ENCODE measurements around the gene SLC25A25.

The SLC25A25 gene

DNA sequence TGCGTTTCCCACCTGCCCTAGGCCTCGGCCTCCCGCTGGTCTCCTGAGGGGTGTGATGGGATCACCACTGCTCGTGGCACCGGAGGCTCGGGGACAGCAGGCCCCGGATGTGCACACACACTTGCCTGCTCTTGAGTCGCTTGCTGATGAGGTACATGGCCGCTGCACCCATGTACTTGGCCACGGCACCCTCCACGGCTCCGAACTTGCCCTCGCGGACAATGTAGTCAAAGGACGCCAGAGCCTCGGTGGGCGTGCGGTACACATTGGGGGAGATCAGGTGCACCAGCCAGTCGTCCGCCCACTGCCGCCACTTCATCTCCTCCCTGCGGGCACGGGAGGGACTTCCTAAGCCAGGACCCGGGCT lies 54.8 kb downstream of the SLC25A25 start:
- TF ChIP-seq CTCF (IDR thresholded peaks at IDR 0.05; ENCODE audit: low read length, missing control alignments) = no peak
- H3K4me3 ChIP-seq (replicated peaks; ENCODE audit: low read depth, low read length) = no peak overlapping the region
- no peak for DNase-seq (ENCODE audit: low read depth)

DNA sequence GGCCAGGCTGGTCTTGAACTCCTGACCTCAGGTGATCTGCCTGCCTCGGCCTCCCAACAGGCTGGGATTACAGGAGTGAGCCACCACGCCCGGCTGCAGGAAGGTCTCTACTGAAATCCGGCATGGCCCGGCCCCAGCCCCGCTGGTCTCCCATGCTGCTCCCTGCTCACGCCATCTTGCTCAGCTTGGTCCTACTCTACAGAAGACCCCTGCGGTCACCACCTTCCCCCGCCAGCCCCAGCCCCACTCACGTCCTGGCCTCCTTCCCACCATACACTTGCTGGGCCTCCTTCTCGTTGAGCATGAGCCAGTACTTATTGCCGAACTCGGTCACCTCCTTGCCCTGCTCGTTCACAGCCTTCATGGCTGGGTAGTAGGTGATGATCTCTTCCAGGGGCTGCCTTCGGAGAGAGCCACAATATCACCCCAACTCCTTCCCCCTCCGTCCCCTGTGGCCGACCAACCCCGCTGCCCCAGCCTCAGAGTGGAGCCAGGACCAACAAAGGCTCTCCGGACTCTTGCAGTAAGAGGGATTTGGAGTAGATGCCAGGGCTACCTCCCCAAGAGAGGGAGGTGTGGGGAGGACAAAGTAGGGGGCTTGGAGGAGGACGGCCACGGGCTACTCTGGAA lies 55.5 kb downstream of the SLC25A25 start:
- H3K4me3 ChIP-seq (replicated peaks; ENCODE audit: low read depth, low read length) = no peak overlapping the region
- no peak for DNase-seq (ENCODE audit: low read depth)
- no peak for TF ChIP-seq CTCF (IDR thresholded peaks at IDR 0.05; ENCODE audit: low read length, missing control alignments)

GRCh38 chr9:128124451-128124850 lies 56.4 kb downstream of the SLC25A25 start:
- H3K4me3 ChIP-seq (replicated peaks; ENCODE audit: low read depth, low read length) = no peak overlapping the region
- no peak for DNase-seq (ENCODE audit: low read depth)
- no peak for TF ChIP-seq CTCF (IDR thresholded peaks at IDR 0.05; ENCODE audit: low read length, missing control alignments)

DNA sequence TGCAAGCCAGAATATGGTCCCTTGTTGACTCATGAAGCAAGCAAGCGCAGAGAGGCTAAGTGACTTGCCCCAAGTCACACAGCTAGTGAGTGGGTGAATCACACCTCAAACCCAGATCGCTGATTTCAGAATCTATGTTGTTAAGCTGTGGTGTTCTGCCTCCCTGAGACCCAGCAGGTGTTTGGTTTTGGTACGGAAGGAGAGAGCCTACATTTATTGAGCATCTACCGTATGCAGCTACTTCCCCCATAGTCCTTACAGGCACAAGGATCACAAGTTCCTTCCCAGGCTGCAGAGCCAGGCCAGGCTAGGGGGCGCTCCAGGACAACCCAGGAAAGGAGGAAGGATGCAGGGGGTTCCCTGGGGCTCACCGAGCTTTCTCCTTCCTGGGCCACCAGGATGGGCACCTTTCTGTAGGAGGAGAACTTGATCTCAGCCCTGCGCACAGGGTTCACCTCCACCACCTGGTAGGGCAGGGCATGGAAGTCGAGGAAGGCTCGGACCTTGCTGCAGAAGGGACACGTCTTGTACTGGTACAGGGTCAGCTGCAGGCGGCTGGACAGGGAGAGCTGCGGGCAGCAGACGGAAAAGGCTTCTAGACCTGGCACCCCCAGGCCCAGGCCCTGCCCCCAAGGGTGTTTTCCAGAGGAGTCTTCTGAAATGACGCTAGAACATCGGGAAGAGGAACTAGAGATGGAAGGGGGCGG lies 57.0 kb downstream of the SLC25A25 start:
- TF ChIP-seq CTCF (IDR thresholded peaks at IDR 0.05; ENCODE audit: low read length, missing control alignments) = peak; percentile 72
- DNase-seq (ENCODE audit: low read depth) = peak; percentile 63
- H3K4me3 ChIP-seq (replicated peaks; ENCODE audit: low read depth, low read length) = no peak overlapping the region

GRCh38 chr9:128125580-128126354 lies 57.7 kb downstream of the SLC25A25 start:
- peak overlapping the region; percentile 3 for H3K4me3 ChIP-seq (replicated peaks; ENCODE audit: low read depth, low read length)
- TF ChIP-seq CTCF (IDR thresholded peaks at IDR 0.05; ENCODE audit: low read length, missing control alignments) = no peak
- DNase-seq (ENCODE audit: low read depth) = no peak

DNA sequence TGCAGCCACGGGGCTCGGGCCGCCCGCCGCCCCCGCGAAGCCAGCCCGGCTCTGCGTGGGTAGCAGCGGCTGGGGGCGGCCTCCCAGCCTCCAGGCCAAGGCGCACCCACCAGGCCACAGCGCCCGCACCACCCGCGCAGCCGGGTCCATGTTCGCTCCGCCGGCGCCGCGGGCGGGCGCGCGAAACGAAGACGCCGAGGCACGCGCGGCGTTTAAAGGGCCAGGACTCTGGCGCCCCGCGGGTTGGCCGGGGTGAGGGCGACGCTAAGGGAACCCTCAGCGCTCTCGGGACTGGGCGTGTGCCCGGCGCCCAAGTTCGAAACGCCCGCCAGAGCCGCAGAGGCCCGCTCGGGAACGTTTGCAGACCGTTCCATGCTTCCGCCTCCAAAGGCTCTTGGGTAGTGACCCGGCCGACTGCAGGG lies 59.5 kb downstream of the SLC25A25 start, which contains the start of gene PTGES2:
TSS of gene PTGES2 (minus strand) at position 162 of the 422 bp plus-strand sequence. CDS start at position 150, 12 bp downstream.
- TF ChIP-seq CTCF (IDR thresholded peaks at IDR 0.05; ENCODE audit: low read length, missing control alignments) = no peak
- DNase-seq (ENCODE audit: low read depth) = peak; percentile 86
- H3K4me3 ChIP-seq (replicated peaks; ENCODE audit: low read depth, low read length) = peak within 1 kb of the TSS; percentile 93

Data from fibroblast of pulmonary artery (primary cell).